GM21390 (cell line): ENCODE measurements around the gene PSD2.

Experiments
- ATAC-seq: cut with Tn5 transposase; IDR thresholded peaks from one replicate; pipeline ENCODE4 v1.9.1; 2021; ENCODE audit not compliant: unreplicated experiment

The PSD2 gene

GRCh38 chr5:139763280-139763929, 32.2 kb upstream of the PSD2 start:
- ATAC-seq, result no peak

GRCh38 chr5:139763930-139764791, 31.4 kb upstream of the PSD2 start:
- no peak for ATAC-seq

GRCh38 chr5:139764886-139765408, 30.7 kb upstream of the PSD2 start:
- no peak for ATAC-seq

GRCh38 chr5:139765409-139766217, 30.0 kb upstream of the PSD2 start:
- peak; percentile 83 for ATAC-seq

- no peak for ATAC-seq
Observed at GRCh38 chr5:139767960-139768359, 27.6 kb upstream of the PSD2 start.

- ATAC-seq, result no peak
Observed at GRCh38 chr5:139768807-139769465, 26.7 kb upstream of the PSD2 start.

GRCh38 chr5:139769477-139769876, 26.1 kb upstream of the PSD2 start:
- ATAC-seq, result no peak

GRCh38 chr5:139770722-139771121, 24.9 kb upstream of the PSD2 start:
- ATAC-seq, result no peak

- no peak for ATAC-seq
Observed at GRCh38 chr5:139772089-139772791, 23.4 kb upstream of the PSD2 start.

- ATAC-seq, result no peak
Observed at GRCh38 chr5:139772927-139773690, 22.5 kb upstream of the PSD2 start.

- peak; percentile 90 for ATAC-seq
Observed at GRCh38 chr5:139774980-139775661, 20.5 kb upstream of the PSD2 start.

GRCh38 chr5:139775872-139776271, 19.7 kb upstream of the PSD2 start:
- ATAC-seq, result no peak

- ATAC-seq, result no peak
Observed at GRCh38 chr5:139776861-139777260, 18.7 kb upstream of the PSD2 start.

GRCh38 chr5:139783436-139783965, 12.1 kb upstream of the PSD2 start:
- ATAC-seq, result no peak

- no peak for ATAC-seq
Observed at GRCh38 chr5:139784488-139784887, 11.1 kb upstream of the PSD2 start.

- peak; percentile 9 for ATAC-seq
Observed at GRCh38 chr5:139787257-139787567, 8.4 kb upstream of the PSD2 start.

- ATAC-seq, result peak; percentile 74
Observed at GRCh38 chr5:139787568-139788293, 7.9 kb upstream of the PSD2 start.

- ATAC-seq, result no peak
Observed at GRCh38 chr5:139788294-139788910, 7.2 kb upstream of the PSD2 start.
